Upper lobe of left lung (tissue), 4 donors: Measurements from ENCODE around the gene IMPACT.

Source experiments
- CTCF ChIP-seq, 6 experiments: fragments of 450-650 bp in 4 of 6; fragments of 200-600 bp in 2 of 6; sonication (generic) in 2 of 6; IDR thresholded peaks; one replicate each; pipeline ENCODE4 v1.5.1; 2016 to 2019; ENCODE audit warnings: antibody characterized with exemption in 6 of 6
- EP300 ChIP-seq, 4 donors: sonication (generic); formaldehyde crosslinking; IDR thresholded peaks; one replicate each; pipeline ENCODE4 v1.5.1; 2017; ENCODE audit warnings: antibody characterized with exemption in 4 of 4, control low read depth in 2 of 4
- POLR2A ChIP-seq, 4 donors: fragments of 450-650 bp; IDR thresholded peaks; one replicate each; pipeline ENCODE4 v1.5.1; 2016 to 2017; ENCODE audit warnings: antibody characterized with exemption in 4 of 4, mild to moderate bottlenecking in 2 of 4
- POLR2AphosphoS5 ChIP-seq, 2 donors: sonication (generic); formaldehyde crosslinking; IDR thresholded peaks; one replicate each; pipeline ENCODE4 v1.5.1; 2017; ENCODE audit warnings: antibody characterized with exemption in 2 of 2

GRCh38 chr18:24446453-24446852, 20.0 kb downstream of the IMPACT start:
- TF ChIP-seq POLR2A (IDR thresholded peaks at IDR 0.05) (no peak), CTCF (IDR thresholded peaks at IDR 0.05) (no peak), EP300 (IDR thresholded peaks at IDR 0.05) (no peak), POLR2AphosphoS5 (IDR thresholded peaks at IDR 0.05) (no peak)
